H9 (cell line): ENCODE results near the gene H6PD. TPM values are rescaled to one million over a fixed set of nuclear protein-coding genes. Genes with fewer than 3 reads are reported as not detected.

ENCODE experiments used
- DNase-seq: peaks from one replicate; pipeline ENCODE4 v3.0.0-alpha.2; 2017
- H2AFZ ChIP-seq: one replicate; pipeline ENCODE4 v1.6.1; 2013; ENCODE audit warnings: mild to moderate bottlenecking, low read length, control low read depth, moderate library complexity
- H2AK5ac ChIP-seq: 2 replicates; pipeline ENCODE4 v1.6.1; 2013; ENCODE audit warnings: low read length, control low read depth, mixed read lengths; ENCODE audit not compliant: insufficient read length
- H2BK120ac ChIP-seq: one replicate; pipeline ENCODE4 v1.6.1; 2013; ENCODE audit warnings: low read depth, mild to moderate bottlenecking, low read length, control low read depth, inconsistent platforms; ENCODE audit not compliant: poor library complexity, severe bottlenecking
- H2BK12ac ChIP-seq: 2 replicates; pipeline ENCODE4 v1.6.1; 2013; ENCODE audit warnings: low read length, control low read depth, mixed read lengths, low read depth; ENCODE audit not compliant: insufficient read length
- H2BK15ac ChIP-seq: 2 replicates; pipeline ENCODE4 v1.6.1; 2013; ENCODE audit warnings: low read depth, low read length, control low read depth
- H2BK20ac ChIP-seq: one replicate; pipeline ENCODE4 v1.6.1; 2013; ENCODE audit warnings: low read depth, mild to moderate bottlenecking, low read length, control low read depth, inconsistent platforms; ENCODE audit not compliant: poor library complexity, severe bottlenecking
- H2BK5ac ChIP-seq: 2 replicates; pipeline ENCODE4 v1.6.1; 2013; ENCODE audit warnings: low read length, control low read depth, mixed read lengths; ENCODE audit not compliant: insufficient read length
- H3K14ac ChIP-seq: 2 replicates; pipeline ENCODE4 v1.6.1; 2013; ENCODE audit warnings: low read length, control low read depth; ENCODE audit not compliant: insufficient read depth
- H3K18ac ChIP-seq: 2 replicates; pipeline ENCODE4 v1.6.1; 2013; ENCODE audit warnings: low read depth, mild to moderate bottlenecking, mixed read lengths, low read length, control low read depth; ENCODE audit not compliant: insufficient read length
- H3K23ac ChIP-seq: 2 replicates; pipeline ENCODE4 v1.6.1; 2013; ENCODE audit warnings: low read length, control low read depth, mixed read lengths, low read depth; ENCODE audit not compliant: insufficient read length
- H3K23me2 ChIP-seq: 2 replicates; pipeline ENCODE4 v1.6.1; 2013; ENCODE audit warnings: low read depth, mild to moderate bottlenecking, mixed read lengths, low read length, control low read depth; ENCODE audit not compliant: insufficient read length, poor library complexity, severe bottlenecking
- H3K27ac ChIP-seq: 2 replicates; pipeline ENCODE4 v1.5.1; 2013; ENCODE audit warnings: low read length, control low read depth, mixed read lengths, low read depth; ENCODE audit not compliant: insufficient read length
- H3K27me3 ChIP-seq: 2 replicates; pipeline ENCODE4 v1.6.1; 2013; ENCODE audit warnings: low read length, control low read depth, inconsistent platforms; ENCODE audit not compliant: insufficient read depth
- H3K4ac ChIP-seq: 2 replicates; pipeline ENCODE4 v1.6.1; 2013; ENCODE audit warnings: low read depth, mild to moderate bottlenecking, control low read depth, inconsistent platforms, low read length, moderate library complexity
- H3K4me1 ChIP-seq: 2 replicates; pipeline ENCODE4 v1.6.1; 2013; ENCODE audit warnings: low read length, control low read depth, inconsistent platforms; ENCODE audit not compliant: insufficient read depth
- H3K4me2 ChIP-seq: 2 replicates; pipeline ENCODE4 v1.6.1; 2013; ENCODE audit warnings: low read length, control low read depth, mixed read lengths; ENCODE audit not compliant: insufficient read length, insufficient read depth
- H3K56ac ChIP-seq: 2 replicates; pipeline ENCODE4 v1.6.1; 2013; ENCODE audit warnings: low read depth, mild to moderate bottlenecking, mixed read lengths, low read length, control low read depth; ENCODE audit not compliant: insufficient read length
- H3K79me1 ChIP-seq: 2 replicates; pipeline ENCODE4 v1.6.1; 2013; ENCODE audit warnings: low read depth, mild to moderate bottlenecking, moderate library complexity, low read length, control low read depth, inconsistent platforms; ENCODE audit not compliant: insufficient read depth, poor library complexity, severe bottlenecking
- H3K79me2 ChIP-seq: 2 replicates; pipeline ENCODE4 v1.6.1; 2013; ENCODE audit warnings: low read length, control low read depth, inconsistent platforms; ENCODE audit not compliant: insufficient read depth
- H3K9ac ChIP-seq: 2 replicates; pipeline ENCODE4 v1.6.1; 2013; ENCODE audit warnings: low read length, control low read depth, mixed read lengths; ENCODE audit not compliant: insufficient read length; ENCODE audit errors: extremely low read depth
- H3K9me3 ChIP-seq: one replicate; pipeline ENCODE4 v1.6.1; 2013; ENCODE audit warnings: low read depth, low read length, inconsistent platforms; ENCODE audit not compliant: control insufficient read depth
- H3T11ph ChIP-seq: one replicate; pipeline ENCODE4 v1.6.1; 2013; ENCODE audit warnings: mild to moderate bottlenecking, low read length, control low read depth, inconsistent platforms
- H4K20me1 ChIP-seq: one replicate; pipeline ENCODE4 v1.6.1; 2013; ENCODE audit not compliant: control insufficient read depth, insufficient read length, insufficient read depth
- H4K5ac ChIP-seq: 2 replicates; pipeline ENCODE4 v1.6.1; 2013; ENCODE audit warnings: low read depth, mild to moderate bottlenecking, mixed read lengths, low read length, control low read depth; ENCODE audit not compliant: insufficient read length
- H4K8ac ChIP-seq: replicated peaks from 2 replicates; pipeline ENCODE4 v1.6.1; 2013; ENCODE audit warnings: low read length, control low read depth, mixed read lengths, low read depth; ENCODE audit not compliant: insufficient read length
- H4K91ac ChIP-seq: 2 replicates; pipeline ENCODE4 v1.6.1; 2013; ENCODE audit warnings: low read depth, mild to moderate bottlenecking, moderate library complexity, mixed read lengths, low read length, control low read depth; ENCODE audit not compliant: insufficient read length
- H3K27ac Mint-ChIP-seq, 3 experiments: 2 replicates in 2 of 3; 3 replicates in 1 of 3; pipeline ENCODE4 v1.8.0; 2020 to 2021; ENCODE audit warnings: mixed read lengths in 3 of 3, mild to moderate bottlenecking in 1 of 3, moderate library complexity in 1 of 3
- H3K27me3 Mint-ChIP-seq: 2 replicates; pipeline ENCODE4 v1.8.0; 2021; ENCODE audit warnings: low read depth, mild to moderate bottlenecking, moderate library complexity, mixed read lengths
- H3K36me3 Mint-ChIP-seq, 3 experiments: 2 replicates in 2 of 3; 3 replicates in 1 of 3; pipeline ENCODE4 v1.8.0; 2020 to 2021; ENCODE audit warnings: low read depth in 3 of 3, mixed read lengths in 3 of 3; ENCODE audit not compliant: insufficient read depth in 1 of 3
- H3K4me1 Mint-ChIP-seq, 2 experiments: 2 replicates each; pipeline ENCODE4 v1.8.0; 2020; ENCODE audit warnings: mixed read lengths in 2 of 2
- H3K4me3 Mint-ChIP-seq, 2 experiments: 2 replicates in 1 of 2; 3 replicates in 1 of 2; pipeline ENCODE4 v1.8.0; 2020 to 2021; ENCODE audit warnings: mild to moderate bottlenecking in 2 of 2, mixed read lengths in 2 of 2, moderate library complexity in 1 of 2
- H3K9me3 Mint-ChIP-seq, 2 experiments: 2 replicates in 1 of 2; 3 replicates in 1 of 2; pipeline ENCODE4 v1.8.0; 2020; ENCODE audit warnings: mild to moderate bottlenecking in 2 of 2, mixed read lengths in 2 of 2, moderate library complexity in 1 of 2
- WGBS: extraction: QIAGEN DNeasy Blood & Tissue Kit; methylation state at CpG from one replicate; pipeline ENCODE4 v1.1.7; 2013; ENCODE audit warnings: missing lambda C conversion rate, low lambda C conversion rate, mixed read lengths; ENCODE audit not compliant: insufficient read length; ENCODE audit errors: extremely low coverage; 5-methylcytosine and 5-hydroxymethylcytosine counted together
- total RNA-seq: library from RNA; stranded (reverse); gene quantifications from 2 replicates; pipeline ENCODE4 v1.2.1, GENCODE V29; 2021
- TF ChIP-seq, protein P1 (sequence below): fragments of 200-600 bp; sonication (generic); conservative IDR thresholded peaks from 3 replicates; pipeline ENCODE4 v1.8.0; 2021; ENCODE audit warnings: antibody characterized with exemption, mild to moderate bottlenecking

Gene H6PD
- total RNA-seq, 1 experiment from 2014 or later = 7.9 TPM

DNA sequence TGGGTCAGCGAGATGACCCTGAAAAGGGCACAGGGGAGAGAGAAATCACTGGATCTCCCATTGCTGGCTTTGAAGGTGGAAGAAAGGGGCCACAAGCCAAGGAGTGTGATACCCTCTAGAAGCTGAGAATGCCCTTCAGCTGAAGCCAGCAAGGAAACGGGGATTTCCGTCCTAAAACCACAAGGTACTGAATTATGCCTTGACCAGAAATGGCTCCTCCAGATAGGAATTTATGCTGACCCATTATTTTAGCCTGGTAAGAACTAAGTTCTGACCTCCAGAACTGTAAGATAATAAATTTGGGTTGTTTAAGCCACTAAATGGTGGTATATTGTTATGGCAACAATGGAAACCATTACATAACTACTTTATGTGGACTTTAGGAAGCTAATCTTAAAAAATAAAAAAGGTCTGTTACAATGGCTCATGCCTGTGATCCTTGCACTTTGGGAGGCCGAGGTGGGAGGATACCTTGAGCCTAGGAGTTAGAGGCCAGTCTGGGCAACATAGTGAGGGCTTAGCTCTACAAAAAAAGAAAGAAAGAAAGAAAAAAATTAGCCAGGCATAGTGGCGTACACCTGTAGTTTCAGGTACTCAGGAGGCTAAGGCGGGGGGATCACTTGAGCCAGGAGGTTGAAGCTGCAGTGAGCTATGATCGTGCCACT, 3.6 kb upstream of the H6PD start:
- Histone ChIP-seq H3K56ac (no peak overlapping the region), H2BK120ac (no peak overlapping the region), H3K4me2 (no peak overlapping the region), H2BK5ac (no peak overlapping the region), H4K20me1 (no peaks in the 10 kb centered on the region), H3K4ac (no peak overlapping the region), H4K91ac (no peak overlapping the region), H2AFZ (no peak overlapping the region), H3K18ac (no peak overlapping the region), H3K79me2 (no peaks in the 10 kb centered on the region), H3T11ph (no peak overlapping the region), H3K9me3 (no peaks in the 10 kb centered on the region), H3K27ac (no peak overlapping the region), H3K14ac (no peak overlapping the region), H4K8ac (no peak overlapping the region), H3K23ac (no peak overlapping the region), H3K4me1 (peaks cover under 1% of the 10 kb centered on the region; the same call in 1 of the 2 replicates), H3K9ac (no peak overlapping the region), H3K23me2 (peaks cover 4% of the 10 kb centered on the region), H3K27me3 (no peaks in the 10 kb centered on the region), H2AK5ac (no peak overlapping the region), H2BK15ac (no peak overlapping the region), H4K5ac (no peak overlapping the region), H2BK20ac (no peak overlapping the region), H2BK12ac (no peak overlapping the region), H3K79me1 (no peaks in the 10 kb centered on the region)
- Mint-ChIP-seq H3K9me3 (no peaks in the 10 kb centered on the region), H3K27ac (no peak overlapping the region), H3K27me3 (peaks cover 8% of the 10 kb centered on the region), H3K36me3 (no peaks in the 10 kb centered on the region), H3K4me3 (no peak overlapping the region), H3K4me1 (peaks cover 10 to 20% of the 10 kb centered on the region in 2 experiments)
- WGBS = no CpG with 5 or more reads among the region's 7 CpGs
- no peak for DNase-seq
- TF ChIP-seq, protein P1, sequence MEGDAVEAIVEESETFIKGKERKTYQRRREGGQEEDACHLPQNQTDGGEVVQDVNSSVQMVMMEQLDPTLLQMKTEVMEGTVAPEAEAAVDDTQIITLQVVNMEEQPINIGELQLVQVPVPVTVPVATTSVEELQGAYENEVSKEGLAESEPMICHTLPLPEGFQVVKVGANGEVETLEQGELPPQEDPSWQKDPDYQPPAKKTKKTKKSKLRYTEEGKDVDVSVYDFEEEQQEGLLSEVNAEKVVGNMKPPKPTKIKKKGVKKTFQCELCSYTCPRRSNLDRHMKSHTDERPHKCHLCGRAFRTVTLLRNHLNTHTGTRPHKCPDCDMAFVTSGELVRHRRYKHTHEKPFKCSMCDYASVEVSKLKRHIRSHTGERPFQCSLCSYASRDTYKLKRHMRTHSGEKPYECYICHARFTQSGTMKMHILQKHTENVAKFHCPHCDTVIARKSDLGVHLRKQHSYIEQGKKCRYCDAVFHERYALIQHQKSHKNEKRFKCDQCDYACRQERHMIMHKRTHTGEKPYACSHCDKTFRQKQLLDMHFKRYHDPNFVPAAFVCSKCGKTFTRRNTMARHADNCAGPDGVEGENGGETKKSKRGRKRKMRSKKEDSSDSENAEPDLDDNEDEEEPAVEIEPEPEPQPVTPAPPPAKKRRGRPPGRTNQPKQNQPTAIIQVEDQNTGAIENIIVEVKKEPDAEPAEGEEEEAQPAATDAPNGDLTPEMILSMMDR = no peak
